Jurkat, Clone E6-1 (cell line): Measurements from ENCODE around the gene MBOAT7.
"Not testable (repeated sequence)": the region's sequence is repeated elsewhere in the genome, so short reads cannot be mapped to it uniquely, and the experiment has no call there.

Experiments
- DNase-seq: peaks from one replicate; pipeline ENCODE4 v3.0.0-alpha.2; 2011; ENCODE audit warnings: low read depth, low spot score
- H3K4me3 ChIP-seq: 2 replicates; pipeline ENCODE4 v1.5.1; 2011; ENCODE audit warnings: mild to moderate bottlenecking, low read length, control low read depth, moderate library complexity

The MBOAT7 gene

GRCh38 chr19:54171736-54172431 lies 17.5 kb downstream of the MBOAT7 start:
- not testable (repeated sequence) for DNase-seq, H3K4me3 ChIP-seq

DNA sequence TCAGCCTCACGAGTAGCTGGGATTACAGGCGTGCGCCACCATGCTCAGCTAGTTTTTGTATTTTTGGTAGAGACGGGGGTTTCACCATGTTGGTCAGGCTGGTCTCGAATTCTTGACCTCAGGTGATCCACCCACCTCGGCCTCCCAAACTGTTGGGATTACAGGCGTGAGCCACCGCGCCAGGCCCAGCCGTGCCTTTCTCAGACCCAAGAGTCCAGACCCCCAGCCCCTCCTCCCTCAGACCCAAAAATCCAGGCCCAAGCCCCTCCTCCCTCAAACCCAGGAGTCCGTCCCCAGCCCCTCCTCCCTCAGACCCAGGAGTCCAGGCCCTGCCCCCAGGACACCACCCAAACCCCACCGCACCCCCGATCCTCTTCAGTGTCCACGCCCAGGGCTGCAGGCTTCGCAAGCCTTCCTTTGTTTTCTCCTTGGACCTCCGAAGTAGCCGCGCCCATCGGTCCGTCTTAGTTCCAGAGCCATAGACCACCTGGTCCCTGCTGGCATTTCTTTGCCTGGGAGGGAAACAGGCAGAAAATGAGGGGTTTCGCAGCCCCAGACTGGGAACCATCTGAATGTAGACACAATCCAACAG lies 20.1 kb downstream of the MBOAT7 start:
- H3K4me3 ChIP-seq = no peak overlapping the region

GRCh38 chr19:54168174-54168917 lies 21.0 kb downstream of the MBOAT7 start:
- H3K4me3 ChIP-seq = no peak overlapping the region
- peak; percentile 71 for DNase-seq

More for the DNA sequence above, 20.1 kb downstream of the MBOAT7 start:
- no peak for DNase-seq

DNA sequence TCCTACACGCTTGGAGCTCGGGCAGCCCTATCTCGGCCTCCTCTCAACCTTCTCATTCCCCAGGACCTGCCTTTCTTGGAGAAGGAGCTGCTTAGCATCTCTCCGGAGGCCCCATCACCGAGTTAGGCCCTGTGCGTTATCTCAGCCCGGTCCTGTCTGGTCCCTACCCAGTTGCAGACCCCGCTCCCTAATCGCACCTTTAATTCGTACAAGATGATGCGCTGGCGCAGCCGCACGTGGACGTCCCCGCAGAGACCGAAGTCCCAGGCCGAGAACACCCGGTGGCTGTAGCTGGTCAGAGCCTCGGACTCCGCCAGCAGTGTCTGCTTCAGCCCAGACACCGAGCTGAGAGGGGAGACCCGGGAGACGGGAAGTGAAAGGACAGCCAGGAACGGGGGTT lies 24.2 kb downstream of the MBOAT7 start:
- no peak for DNase-seq
- no peak overlapping the region for H3K4me3 ChIP-seq

GRCh38 chr19:54164369-54165068 lies 24.9 kb downstream of the MBOAT7 start:
- DNase-seq = no peak
- no peak overlapping the region for H3K4me3 ChIP-seq

DNA sequence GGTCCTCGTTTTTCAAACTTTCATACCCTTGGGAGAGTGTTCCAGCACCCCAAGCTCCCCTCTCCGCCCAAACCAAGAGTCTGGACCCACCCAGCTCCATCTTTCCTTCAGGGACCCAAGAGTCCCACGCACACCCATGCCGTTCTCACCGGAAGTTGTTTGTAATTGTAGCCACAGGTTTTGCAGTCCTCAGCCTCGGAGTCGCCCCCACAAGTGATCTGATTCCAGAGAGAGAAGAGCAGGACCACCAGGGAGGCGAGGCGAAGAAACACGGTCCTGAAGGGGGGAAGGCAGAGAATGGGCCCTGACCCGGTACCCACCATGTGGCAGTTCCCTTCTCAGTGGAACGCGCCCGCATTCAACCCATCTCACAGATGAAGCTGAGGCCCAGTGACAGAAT lies 26.5 kb downstream of the MBOAT7 start:
- H3K4me3 ChIP-seq = no peak overlapping the region
- DNase-seq = no peak

DNA sequence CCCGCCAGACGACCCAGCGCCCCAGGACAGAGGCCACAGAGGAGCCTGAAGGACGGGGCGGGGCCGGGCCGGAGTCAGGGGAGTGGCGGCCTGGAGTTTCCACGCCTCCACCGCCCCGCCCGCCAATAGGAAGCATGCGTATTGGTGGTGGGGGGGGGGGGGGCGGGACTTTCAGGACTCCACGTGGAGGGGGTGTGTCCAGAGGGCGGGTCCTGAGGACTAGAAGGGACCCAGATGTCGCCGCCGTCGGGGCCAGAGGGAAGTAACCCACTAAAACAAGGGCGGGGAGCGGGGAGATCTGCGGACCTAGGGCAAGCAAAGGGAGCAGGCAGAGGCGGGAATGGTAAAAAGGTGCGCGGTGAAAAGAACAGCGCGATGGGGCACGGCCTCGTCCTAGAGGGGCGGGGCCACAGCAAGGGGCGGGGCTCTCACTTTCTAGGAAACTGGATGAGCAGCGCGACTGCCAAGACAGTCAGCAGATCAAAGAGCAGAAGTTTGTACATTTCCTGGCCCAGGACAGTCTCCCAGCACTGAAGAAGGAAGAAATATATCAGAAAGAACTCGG lies 27.1 kb downstream of the MBOAT7 start:
- peak overlapping the region; percentile 32 for H3K4me3 ChIP-seq
- DNase-seq = peak; percentile 33

- peak overlapping the region; percentile 85 for H3K4me3 ChIP-seq
- DNase-seq = no peak
Observed at GRCh38 chr19:54160854-54161253, 28.5 kb downstream of the MBOAT7 start.

GRCh38 chr19:54160182-54160811 lies 29.1 kb downstream of the MBOAT7 start:
- H3K4me3 ChIP-seq = peak overlapping the region; percentile 85
- DNase-seq = no peak

DNA sequence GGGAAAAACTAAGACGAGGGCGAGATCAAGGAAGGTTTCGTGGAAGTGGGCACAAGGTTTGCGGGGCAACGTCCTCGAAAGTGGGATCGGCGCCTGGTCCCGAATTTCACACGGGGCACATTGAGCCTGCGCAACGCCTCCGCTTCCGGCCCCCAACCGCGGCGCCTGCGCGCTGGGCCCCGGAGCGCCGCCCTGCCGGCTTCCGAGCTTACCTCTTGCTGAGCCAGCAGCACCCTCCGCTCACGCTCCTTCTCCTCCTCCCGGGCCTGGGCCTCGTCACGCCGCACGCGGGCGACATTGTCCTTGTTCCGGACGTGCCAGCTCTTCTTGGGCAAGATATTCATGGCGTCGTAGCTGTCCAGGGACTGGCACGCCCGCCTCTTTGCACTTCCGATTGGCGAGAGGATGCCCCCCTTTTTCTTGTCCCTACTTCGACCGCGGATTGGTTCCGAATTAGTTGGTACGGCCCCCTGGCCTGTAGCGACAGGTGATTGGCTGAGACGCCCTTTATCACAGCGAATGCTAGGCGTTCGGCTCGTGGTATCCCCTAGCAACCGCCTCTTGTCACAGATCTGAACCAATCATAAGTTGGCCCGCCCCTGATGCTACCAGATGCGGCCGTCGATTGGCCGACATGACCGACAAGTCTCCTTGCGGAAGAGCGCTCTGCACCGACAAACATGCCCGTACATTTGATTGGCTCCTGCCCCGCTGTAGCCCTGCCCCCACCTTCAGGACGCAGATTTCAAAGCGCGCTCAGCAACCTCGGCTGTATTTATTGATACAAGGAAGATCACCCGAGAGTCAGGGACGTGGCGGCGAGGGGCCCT lies 29.8 kb downstream of the MBOAT7 start, which contains the start of gene LENG1:
TSS of gene LENG1 (minus strand) at position 370 of the 830 bp plus-strand sequence. CDS start at position 344, 26 bp downstream.
- peak within 1 kb of the TSS; percentile 85 for H3K4me3 ChIP-seq
- DNase-seq = peak; percentile 100

GRCh38 chr19:54158812-54159351 lies 30.5 kb downstream of the MBOAT7 start:
- peak overlapping the region; percentile 80 for H3K4me3 ChIP-seq
- no peak for DNase-seq

- H3K4me3 ChIP-seq = no peak overlapping the region
- no peak for DNase-seq
Observed at GRCh38 chr19:54156953-54157352, 32.4 kb downstream of the MBOAT7 start.

DNA sequence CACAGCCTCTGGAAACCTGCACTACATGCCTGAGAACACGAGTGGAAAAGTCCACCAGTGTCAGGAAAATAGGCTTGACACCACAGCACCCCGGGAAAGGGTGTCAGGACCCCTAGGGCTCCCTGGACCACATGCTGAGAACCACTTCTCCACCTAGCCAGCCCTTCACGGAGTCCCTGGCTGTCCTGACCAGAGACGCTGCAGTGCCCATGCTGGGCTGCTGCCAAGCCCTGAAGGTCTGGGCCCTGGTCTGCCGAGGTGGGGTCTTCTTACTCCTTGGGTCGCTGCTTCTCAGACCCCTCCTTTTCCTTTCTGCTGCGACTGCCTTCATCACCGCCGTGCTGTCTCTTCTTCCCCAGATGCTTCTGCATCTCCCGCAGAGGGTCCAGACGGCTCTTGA lies 32.9 kb downstream of the MBOAT7 start:
- H3K4me3 ChIP-seq = no peak overlapping the region
- DNase-seq = no peak

DNA sequence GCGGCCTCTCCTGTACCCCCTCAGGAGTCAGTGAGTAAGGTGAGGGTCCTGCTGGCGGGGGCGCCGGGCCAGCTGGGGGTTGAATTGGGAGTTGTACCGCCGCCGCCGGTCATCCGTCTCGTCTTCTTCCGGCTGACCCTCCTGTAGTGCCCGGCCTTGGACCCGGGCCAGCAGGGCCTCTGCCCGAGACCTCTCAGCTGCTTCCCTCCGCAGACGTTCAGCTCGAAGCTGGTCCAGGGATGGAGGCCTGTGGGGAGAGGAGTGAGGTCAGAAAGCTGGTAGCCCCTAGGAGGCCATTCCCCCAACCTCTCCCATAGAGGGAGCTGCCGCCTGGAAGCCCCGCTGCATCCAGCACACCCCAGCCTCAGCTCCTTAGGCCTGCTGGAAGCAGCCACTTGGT lies 33.7 kb downstream of the MBOAT7 start:
- no peak overlapping the region for H3K4me3 ChIP-seq
- DNase-seq = no peak

GRCh38 chr19:54154603-54155345 lies 34.6 kb downstream of the MBOAT7 start:
- DNase-seq = peak; percentile 88
- H3K4me3 ChIP-seq = no peak overlapping the region

- DNase-seq = no peak
- H3K4me3 ChIP-seq = no peak overlapping the region
Observed at GRCh38 chr19:54153731-54154326, 35.6 kb downstream of the MBOAT7 start.
